ENCODE results near the gene ACO2.

GRCh38 chr22:41482319-41482935 lies 13.5 kb downstream of the ACO2 start:
- TF ChIP-seq CTCF (conservative IDR thresholded peaks at IDR 0.05; ENCODE audit: low read length) = no peak
- no peak for TF ChIP-seq EZH2phosphoT487 (IDR thresholded peaks at IDR 0.05; ENCODE audit: borderline replicate concordance, low read depth, low read length)

Data from OCI-LY7 (cell line).